Mesenchymal stem cell (in vitro differentiated cells and primary cell): ENCODE results near the gene TSC22D4.

Source experiments
- DNase-seq: peaks from one replicate; pipeline ENCODE4 v3.0.0-alpha.2; 2013
- H2AFZ ChIP-seq: one replicate; pipeline ENCODE4 v1.6.1; 2013; ENCODE audit warnings: low read depth, mild to moderate bottlenecking, control low read depth, inconsistent platforms, low read length, moderate library complexity
- H2AK5ac ChIP-seq: 2 replicates; pipeline ENCODE4 v1.6.1; 2013; ENCODE audit warnings: low read length, moderate library complexity, mild to moderate bottlenecking, inconsistent platforms; ENCODE audit not compliant: severe bottlenecking
- H2BK120ac ChIP-seq: one replicate; pipeline ENCODE4 v1.6.1; 2013; ENCODE audit warnings: low read depth, mild to moderate bottlenecking, inconsistent platforms, low read length, moderate library complexity
- H2BK12ac ChIP-seq, 2 experiments: one replicate each; pipeline ENCODE4 v1.6.1; 2013; ENCODE audit warnings: inconsistent platforms in 2 of 2, low read length in 2 of 2, mild to moderate bottlenecking in 2 of 2, moderate library complexity in 2 of 2, control low read depth in 1 of 2
- H2BK15ac ChIP-seq: one replicate; pipeline ENCODE4 v1.6.1; 2013; ENCODE audit warnings: mild to moderate bottlenecking, low read depth, inconsistent platforms; ENCODE audit not compliant: poor library complexity, severe bottlenecking
- H2BK5ac ChIP-seq: 2 replicates; pipeline ENCODE4 v1.6.1; 2013; ENCODE audit warnings: low read depth, mild to moderate bottlenecking, low read length, control low read depth, inconsistent platforms; ENCODE audit not compliant: poor library complexity, severe bottlenecking
- H3K14ac ChIP-seq, 2 experiments: one replicate each; pipeline ENCODE4 v1.6.1; 2013; ENCODE audit warnings: inconsistent platforms in 2 of 2, low read length in 2 of 2, control low read depth in 1 of 2, mild to moderate bottlenecking in 1 of 2, moderate library complexity in 1 of 2
- H3K18ac ChIP-seq, 2 experiments: one replicate each; pipeline ENCODE4 v1.6.1; 2013; ENCODE audit warnings: inconsistent platforms in 2 of 2, low read length in 2 of 2, control low read depth in 1 of 2, low read depth in 1 of 2, mild to moderate bottlenecking in 1 of 2
- H3K23ac ChIP-seq, 2 experiments: one replicate each; pipeline ENCODE4 v1.6.1; 2013; ENCODE audit warnings: inconsistent platforms in 2 of 2, low read length in 2 of 2, mild to moderate bottlenecking in 2 of 2, moderate library complexity in 2 of 2, control low read depth in 1 of 2
- H3K27ac ChIP-seq: 2 replicates; pipeline ENCODE4 v1.5.1; 2013; ENCODE audit warnings: mild to moderate bottlenecking, moderate library complexity, low read length, control low read depth, inconsistent platforms; ENCODE audit not compliant: poor library complexity, severe bottlenecking
- H3K27me3 ChIP-seq, 2 experiments: 2 replicates each; pipeline versions ENCODE4 v1.6.1 to v1.7.0; 2013; ENCODE audit warnings: low read length in 2 of 2, mild to moderate bottlenecking in 2 of 2, moderate library complexity in 2 of 2, control low read depth in 1 of 2, inconsistent platforms in 1 of 2; ENCODE audit not compliant: control insufficient read depth in 1 of 2, insufficient read depth in 1 of 2
- H3K36me3 ChIP-seq, 2 experiments: 2 replicates each; pipeline versions ENCODE4 v1.6.1 to v1.7.0; 2013; ENCODE audit warnings: low read length in 2 of 2, control low read depth in 1 of 2, inconsistent platforms in 1 of 2, low read depth in 1 of 2, mild to moderate bottlenecking in 1 of 2; ENCODE audit not compliant: insufficient read depth in 2 of 2, control insufficient read depth in 1 of 2
- H3K4ac ChIP-seq, 2 experiments: one replicate each; pipeline ENCODE4 v1.6.1; 2013; ENCODE audit warnings: inconsistent platforms in 2 of 2, low read length in 2 of 2, mild to moderate bottlenecking in 2 of 2, moderate library complexity in 2 of 2, control low read depth in 1 of 2, low read depth in 1 of 2
- H3K4me1 ChIP-seq: 2 replicates; pipeline ENCODE4 v1.6.1; 2013; ENCODE audit warnings: low read depth, low read length, control low read depth; ENCODE audit not compliant: control insufficient read depth, insufficient read depth
- H3K4me2 ChIP-seq: 2 replicates; pipeline ENCODE4 v1.6.1; 2013; ENCODE audit warnings: low read length, mild to moderate bottlenecking, inconsistent platforms; ENCODE audit not compliant: poor library complexity, severe bottlenecking
- H3K4me3 ChIP-seq, 2 experiments: 2 replicates each; pipeline versions ENCODE4 v1.5.1 to v1.7.0; 2013; ENCODE audit warnings: low read length in 2 of 2, mild to moderate bottlenecking in 2 of 2, control low read depth in 1 of 2, low read depth in 1 of 2; ENCODE audit not compliant: insufficient read depth in 1 of 2
- H3K79me1 ChIP-seq: replicated peaks from 2 replicates; pipeline ENCODE4 v1.6.1; 2013; ENCODE audit warnings: mild to moderate bottlenecking, control low read depth, low read length, inconsistent platforms; ENCODE audit not compliant: poor library complexity, severe bottlenecking
- H3K9ac ChIP-seq: 2 replicates; pipeline ENCODE4 v1.7.0; 2013; ENCODE audit warnings: mild to moderate bottlenecking, low read length, moderate library complexity
- H3K9me3 ChIP-seq: 2 replicates; pipeline ENCODE4 v1.7.0; 2013; ENCODE audit warnings: mild to moderate bottlenecking, low read length; ENCODE audit not compliant: control insufficient read depth
- H4K8ac ChIP-seq: one replicate; pipeline ENCODE4 v1.6.1; 2013; ENCODE audit warnings: inconsistent platforms, mild to moderate bottlenecking, low read length, moderate library complexity
- H4K91ac ChIP-seq: one replicate; pipeline ENCODE4 v1.6.1; 2013; ENCODE audit warnings: mild to moderate bottlenecking, low read length, inconsistent platforms
- WGBS: methylation state at CpG from one replicate; pipeline ENCODE4 v1.1.7; 2013; ENCODE audit warnings: mixed read lengths; 5-methylcytosine and 5-hydroxymethylcytosine counted together

Gene TSC22D4

GRCh38 chr7:100428199-100428966, 50.6 kb downstream of the TSC22D4 start, which contains the start of gene ZCWPW1:
Gene ZCWPW1 (minus strand): TSS chr7:100428703. CDS start chr7:100420649, 8,054 bp downstream.
- peak within 1 kb of the TSS; percentile 85 to 90 for H3K4me3 ChIP-seq
- no peak within 1 kb of the TSS for H3K23ac ChIP-seq
- H3K4me2 ChIP-seq, result peak within 1 kb of the TSS; percentile 50
- H4K8ac ChIP-seq, result peak within 1 kb of the TSS; percentile 100
- no peaks in the 10 kb centered on the region for H3K27me3 ChIP-seq
- peak within 1 kb of the TSS; percentile 100 for H4K91ac ChIP-seq
- H2BK15ac ChIP-seq, result peak within 1 kb of the TSS; percentile 100
- H3K27ac ChIP-seq, result peak within 1 kb of the TSS; percentile 100
- peak within 1 kb of the TSS; percentile 99 for H2BK5ac ChIP-seq
- H3K14ac ChIP-seq, result peak within 1 kb of the TSS in 1 of 2 experiments; percentile 97
- H3K9ac ChIP-seq, result peak within 1 kb of the TSS; percentile 99
- peak within 1 kb of the TSS in 1 of 2 experiments; percentile 57 for H2BK12ac ChIP-seq
- peak; percentile 97 for DNase-seq
- H3K9me3 ChIP-seq, result no peaks in the 10 kb centered on the region
- peak within 1 kb of the TSS; percentile 43 for H2AFZ ChIP-seq
- peak within 1 kb of the TSS; percentile 86 for H2AK5ac ChIP-seq
- peak within 1 kb of the TSS; percentile 81 to 86 for H3K4ac ChIP-seq
- H3K4me1 ChIP-seq, result peaks cover 22% of the 10 kb centered on the region
- H2BK120ac ChIP-seq, result peak within 1 kb of the TSS; percentile 92
- peak within 1 kb of the TSS; percentile 97 to 99 for H3K18ac ChIP-seq
- 2% methylated on average over 59 of the region's 66 CpGs for WGBS
- peaks cover 22 to 29% of the 10 kb centered on the region in 2 experiments for H3K36me3 ChIP-seq
- peaks cover 2% of the 10 kb centered on the region for H3K79me1 ChIP-seq

GRCh38 chr7:100427762-100428198, 51.2 kb downstream of the TSC22D4 start:
- H3K4ac ChIP-seq, result peak overlapping the region in 1 of 2 experiments; percentile 66
- no peak for DNase-seq
- H2AK5ac ChIP-seq, result no peak overlapping the region

GRCh38 chr7:100426516-100426915, 52.5 kb downstream of the TSC22D4 start:
- Histone ChIP-seq H3K4ac (no peak overlapping the region), H2BK15ac (no peak overlapping the region), H2BK5ac (no peak overlapping the region), H3K4me1 (peaks cover 17% of the 10 kb centered on the region), H4K8ac (no peak overlapping the region), H3K27me3 (no peaks in the 10 kb centered on the region), H3K9ac (no peak overlapping the region), H4K91ac (no peak overlapping the region), H3K27ac (no peak overlapping the region), H2BK12ac (no peak overlapping the region), H3K79me1 (peaks cover 2% of the 10 kb centered on the region), H2AFZ (no peak overlapping the region), H3K18ac (no peak overlapping the region), H2BK120ac (no peak overlapping the region), H2AK5ac (no peak overlapping the region), H3K9me3 (no peaks in the 10 kb centered on the region), H3K23ac (no peak overlapping the region), H3K14ac (no peak overlapping the region), H3K4me3 (no peak overlapping the region), H3K36me3 (peaks cover 10 to 20% of the 10 kb centered on the region in 2 experiments), H3K4me2 (no peak overlapping the region)
- no peak for DNase-seq

More at GRCh38 chr7:100427762-100428198, 51.2 kb downstream of the TSC22D4 start:
- H2BK15ac ChIP-seq, result peak overlapping the region; percentile 77
- peak overlapping the region; percentile 91 for H4K91ac ChIP-seq
- H3K4me1 ChIP-seq, result peaks cover 21% of the 10 kb centered on the region
- H3K79me1 ChIP-seq, result peaks cover 2% of the 10 kb centered on the region
- peak overlapping the region; percentile 43 for H2AFZ ChIP-seq
- WGBS, result 74% methylated on average over 14 of the region's 16 CpGs
- H3K9ac ChIP-seq, result peak overlapping the region; percentile 99
- no peak overlapping the region for H3K23ac ChIP-seq
- no peaks in the 10 kb centered on the region for H3K27me3 ChIP-seq
- H2BK120ac ChIP-seq, result no peak overlapping the region
- peak overlapping the region; percentile 67 to 92 for H3K18ac ChIP-seq
- H2BK12ac ChIP-seq, result peak overlapping the region in 1 of 2 experiments; percentile 56
- H3K4me2 ChIP-seq, result peak overlapping the region; percentile 50
- no peaks in the 10 kb centered on the region for H3K9me3 ChIP-seq
- H3K36me3 ChIP-seq, result peaks cover 16 to 26% of the 10 kb centered on the region in 2 experiments
- H3K4me3 ChIP-seq, result peak overlapping the region; percentile 34 to 90
- H3K14ac ChIP-seq, result no peak overlapping the region
- H4K8ac ChIP-seq, result peak overlapping the region; percentile 100
- no peak overlapping the region for H2BK5ac ChIP-seq
- no peak overlapping the region for H3K27ac ChIP-seq

GRCh38 chr7:100425347-100425746, 53.7 kb downstream of the TSC22D4 start:
- Histone ChIP-seq H3K4me3 (no peak overlapping the region), H2BK5ac (no peak overlapping the region), H3K4ac (no peak overlapping the region), H4K91ac (no peak overlapping the region), H3K9ac (no peak overlapping the region), H4K8ac (no peak overlapping the region), H3K79me1 (no peaks in the 10 kb centered on the region), H3K27ac (no peak overlapping the region), H3K4me2 (no peak overlapping the region), H2BK120ac (no peak overlapping the region), H3K14ac (no peak overlapping the region), H3K9me3 (no peaks in the 10 kb centered on the region), H3K27me3 (no peaks in the 10 kb centered on the region), H2BK15ac (no peak overlapping the region), H2AK5ac (no peak overlapping the region), H2BK12ac (no peak overlapping the region), H3K18ac (no peak overlapping the region), H2AFZ (no peak overlapping the region), H3K36me3 (peaks cover 0 to 12% of the 10 kb centered on the region in 2 experiments), H3K4me1 (peaks cover 5% of the 10 kb centered on the region), H3K23ac (no peak overlapping the region)
- DNase-seq, result no peak
- WGBS, result 20% methylated on average over 1 of the region's 1 CpG
